ENCODE measurements around the gene ECEL1.
"Not testable (repeated sequence)": the region's sequence is repeated elsewhere in the genome, so short reads cannot be mapped to it uniquely, and the experiment has no call there.

DNA sequence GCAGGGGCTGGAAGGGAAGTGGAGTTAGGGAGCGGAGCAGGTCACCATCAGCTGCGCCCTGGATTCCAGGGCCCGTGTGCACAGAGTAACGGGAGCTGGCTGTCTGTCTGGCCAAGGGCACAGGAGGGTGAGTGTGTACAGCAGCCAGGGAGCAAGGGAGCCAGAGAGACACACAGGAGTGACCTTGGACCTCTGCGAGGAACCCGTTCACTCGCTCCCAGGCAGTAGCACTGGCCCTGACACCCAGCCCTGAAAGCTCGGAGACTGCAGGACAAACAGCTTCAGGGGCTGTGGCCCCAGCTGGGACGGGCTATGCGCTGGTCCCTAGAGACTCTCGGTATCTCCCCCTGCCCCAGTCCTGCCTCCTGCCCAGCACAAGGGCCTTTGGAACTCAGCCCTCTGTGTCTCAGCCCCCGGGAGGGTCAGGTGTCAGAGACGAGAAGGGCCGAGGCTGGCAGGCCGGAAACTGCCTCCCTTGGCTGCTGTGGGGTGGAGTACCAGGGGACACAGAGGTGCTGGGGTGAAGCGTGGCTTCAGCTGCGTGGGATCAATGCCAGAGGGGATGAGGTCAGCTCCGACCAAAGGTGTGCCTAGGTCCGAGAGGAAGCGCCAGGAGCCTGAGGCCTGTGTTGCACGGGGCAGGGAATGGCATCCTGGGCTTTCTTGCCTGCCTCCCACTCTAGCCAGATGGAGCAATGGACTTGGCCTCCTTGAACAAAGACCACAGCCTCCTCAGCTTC lies 43.8 kb downstream of the ECEL1 start:
- TF ChIP-seq, protein P1, sequence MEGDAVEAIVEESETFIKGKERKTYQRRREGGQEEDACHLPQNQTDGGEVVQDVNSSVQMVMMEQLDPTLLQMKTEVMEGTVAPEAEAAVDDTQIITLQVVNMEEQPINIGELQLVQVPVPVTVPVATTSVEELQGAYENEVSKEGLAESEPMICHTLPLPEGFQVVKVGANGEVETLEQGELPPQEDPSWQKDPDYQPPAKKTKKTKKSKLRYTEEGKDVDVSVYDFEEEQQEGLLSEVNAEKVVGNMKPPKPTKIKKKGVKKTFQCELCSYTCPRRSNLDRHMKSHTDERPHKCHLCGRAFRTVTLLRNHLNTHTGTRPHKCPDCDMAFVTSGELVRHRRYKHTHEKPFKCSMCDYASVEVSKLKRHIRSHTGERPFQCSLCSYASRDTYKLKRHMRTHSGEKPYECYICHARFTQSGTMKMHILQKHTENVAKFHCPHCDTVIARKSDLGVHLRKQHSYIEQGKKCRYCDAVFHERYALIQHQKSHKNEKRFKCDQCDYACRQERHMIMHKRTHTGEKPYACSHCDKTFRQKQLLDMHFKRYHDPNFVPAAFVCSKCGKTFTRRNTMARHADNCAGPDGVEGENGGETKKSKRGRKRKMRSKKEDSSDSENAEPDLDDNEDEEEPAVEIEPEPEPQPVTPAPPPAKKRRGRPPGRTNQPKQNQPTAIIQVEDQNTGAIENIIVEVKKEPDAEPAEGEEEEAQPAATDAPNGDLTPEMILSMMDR (IDR thresholded peaks at IDR 0.05), result not testable (repeated sequence)
- TF ChIP-seq NR3C1 (CRISPR knock-in tag; conservative IDR thresholded peaks at IDR 0.05; ENCODE audit: low read depth); ESRRA (CRISPR knock-in tag; IDR thresholded peaks at IDR 0.05; ENCODE audit: borderline replicate concordance); JUN (CRISPR knock-in tag; IDR thresholded peaks at IDR 0.05); NR2C2 (CRISPR knock-in tag; IDR thresholded peaks at IDR 0.05): not testable (repeated sequence)
- TF ChIP-seq, protein P2, sequence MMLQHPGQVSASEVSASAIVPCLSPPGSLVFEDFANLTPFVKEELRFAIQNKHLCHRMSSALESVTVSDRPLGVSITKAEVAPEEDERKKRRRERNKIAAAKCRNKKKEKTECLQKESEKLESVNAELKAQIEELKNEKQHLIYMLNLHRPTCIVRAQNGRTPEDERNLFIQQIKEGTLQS (CRISPR knock-in tag; conservative IDR thresholded peaks at IDR 0.05), result not testable (repeated sequence)
- TF ChIP-seq, protein P3, sequence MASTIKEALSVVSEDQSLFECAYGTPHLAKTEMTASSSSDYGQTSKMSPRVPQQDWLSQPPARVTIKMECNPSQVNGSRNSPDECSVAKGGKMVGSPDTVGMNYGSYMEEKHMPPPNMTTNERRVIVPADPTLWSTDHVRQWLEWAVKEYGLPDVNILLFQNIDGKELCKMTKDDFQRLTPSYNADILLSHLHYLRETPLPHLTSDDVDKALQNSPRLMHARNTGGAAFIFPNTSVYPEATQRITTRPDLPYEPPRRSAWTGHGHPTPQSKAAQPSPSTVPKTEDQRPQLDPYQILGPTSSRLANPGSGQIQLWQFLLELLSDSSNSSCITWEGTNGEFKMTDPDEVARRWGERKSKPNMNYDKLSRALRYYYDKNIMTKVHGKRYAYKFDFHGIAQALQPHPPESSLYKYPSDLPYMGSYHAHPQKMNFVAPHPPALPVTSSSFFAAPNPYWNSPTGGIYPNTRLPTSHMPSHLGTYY (CRISPR knock-in tag; IDR thresholded peaks at IDR 0.05), result not testable (repeated sequence)
- TF ChIP-seq, protein P4, sequence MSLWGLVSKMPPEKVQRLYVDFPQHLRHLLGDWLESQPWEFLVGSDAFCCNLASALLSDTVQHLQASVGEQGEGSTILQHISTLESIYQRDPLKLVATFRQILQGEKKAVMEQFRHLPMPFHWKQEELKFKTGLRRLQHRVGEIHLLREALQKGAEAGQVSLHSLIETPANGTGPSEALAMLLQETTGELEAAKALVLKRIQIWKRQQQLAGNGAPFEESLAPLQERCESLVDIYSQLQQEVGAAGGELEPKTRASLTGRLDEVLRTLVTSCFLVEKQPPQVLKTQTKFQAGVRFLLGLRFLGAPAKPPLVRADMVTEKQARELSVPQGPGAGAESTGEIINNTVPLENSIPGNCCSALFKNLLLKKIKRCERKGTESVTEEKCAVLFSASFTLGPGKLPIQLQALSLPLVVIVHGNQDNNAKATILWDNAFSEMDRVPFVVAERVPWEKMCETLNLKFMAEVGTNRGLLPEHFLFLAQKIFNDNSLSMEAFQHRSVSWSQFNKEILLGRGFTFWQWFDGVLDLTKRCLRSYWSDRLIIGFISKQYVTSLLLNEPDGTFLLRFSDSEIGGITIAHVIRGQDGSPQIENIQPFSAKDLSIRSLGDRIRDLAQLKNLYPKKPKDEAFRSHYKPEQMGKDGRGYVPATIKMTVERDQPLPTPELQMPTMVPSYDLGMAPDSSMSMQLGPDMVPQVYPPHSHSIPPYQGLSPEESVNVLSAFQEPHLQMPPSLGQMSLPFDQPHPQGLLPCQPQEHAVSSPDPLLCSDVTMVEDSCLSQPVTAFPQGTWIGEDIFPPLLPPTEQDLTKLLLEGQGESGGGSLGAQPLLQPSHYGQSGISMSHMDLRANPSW (CRISPR knock-in tag; conservative IDR thresholded peaks at IDR 0.05; ENCODE audit: low read depth), result not testable (repeated sequence)
- TF ChIP-seq, protein P5, sequence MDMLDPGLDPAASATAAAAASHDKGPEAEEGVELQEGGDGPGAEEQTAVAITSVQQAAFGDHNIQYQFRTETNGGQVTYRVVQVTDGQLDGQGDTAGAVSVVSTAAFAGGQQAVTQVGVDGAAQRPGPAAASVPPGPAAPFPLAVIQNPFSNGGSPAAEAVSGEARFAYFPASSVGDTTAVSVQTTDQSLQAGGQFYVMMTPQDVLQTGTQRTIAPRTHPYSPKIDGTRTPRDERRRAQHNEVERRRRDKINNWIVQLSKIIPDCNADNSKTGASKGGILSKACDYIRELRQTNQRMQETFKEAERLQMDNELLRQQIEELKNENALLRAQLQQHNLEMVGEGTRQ (CRISPR knock-in tag; IDR thresholded peaks at IDR 0.05), result not testable (repeated sequence)
